ENCODE measurements around the gene WEE1. TPM values are rescaled to one million over a fixed set of nuclear protein-coding genes. Genes with fewer than 3 reads are reported as not detected.

Gene WEE1
- total and polyA plus RNA-seq, 2 experiments from 2014 or later: 50.7 to 149 TPM

DNA sequence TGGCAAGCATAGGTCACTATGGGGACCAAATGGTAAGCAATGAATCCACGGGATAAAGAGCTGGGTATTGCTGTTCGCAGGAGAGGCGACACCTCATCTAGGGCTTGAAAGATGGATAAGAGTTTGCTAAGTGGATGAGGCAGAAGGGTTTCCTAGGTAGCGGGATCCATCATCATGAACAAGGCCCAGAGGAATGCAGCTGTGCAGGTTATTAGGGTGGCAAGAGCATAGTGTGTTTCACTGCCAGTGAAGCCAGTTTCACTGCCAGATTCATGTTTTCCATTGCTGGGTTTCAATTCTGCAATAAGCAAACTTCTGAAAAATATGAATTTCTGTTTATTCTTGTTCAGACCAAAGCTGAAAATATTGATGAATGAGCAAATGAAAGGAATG lies 27.2 kb downstream of the WEE1 start:
- Mint-ChIP-seq H3K4me1 (peaks cover 24% of the 10 kb centered on the region), H3K4me3 (peak overlapping the region; percentile 12; the same call in 1 of the 3 replicates), H3K27me3 (ENCODE audit: insufficient read depth, low read depth, poor library complexity) (peaks cover 9% of the 10 kb centered on the region), H3K9me3 (no peaks in the 10 kb centered on the region; the same call in 2 of the 3 replicates), H3K27ac (no peak overlapping the region), H3K36me3 (ENCODE audit: low read depth) (no peaks in the 10 kb centered on the region; the same call in 2 of the 3 replicates)
- ATAC-seq (no peak), DNase-seq (ENCODE audit: low spot score) (no peak)
- Histone ChIP-seq H3K27me3 (ENCODE audit: insufficient read depth) (no peaks in the 10 kb centered on the region), H3F3A (replicated peaks; ENCODE audit: low read depth) (peaks cover 9% of the 10 kb centered on the region; the same call in 1 of the 2 replicates), H3K4me3 (no peak overlapping the region), H3K9me2 (ENCODE audit: insufficient read depth) (no peaks in the 10 kb centered on the region), H3K4me1 (ENCODE audit: insufficient read depth) (peaks cover 13% of the 10 kb centered on the region), H3K36me3 (ENCODE audit: insufficient read depth) (no peaks in the 10 kb centered on the region), H4K20me1 (replicated peaks; ENCODE audit: insufficient read depth) (no peaks in the 10 kb centered on the region), H3K27ac (ENCODE audit: low read depth) (no peak overlapping the region), H3K4me2 (0 out of 2 replicates have a peak overlapping the region, but pooled peaks have one; percentile 33), H2AFZ (no peak overlapping the region), H3K79me2 (replicated peaks; ENCODE audit: insufficient read depth) (no peaks in the 10 kb centered on the region)
- no peak for TF ChIP-seq EZH2phosphoT487 (IDR thresholded peaks at IDR 0.05; ENCODE audit: unreplicated experiment)
- no peak for TF ChIP-seq ZNF331 (CRISPR knock-in tag; IDR thresholded peaks at IDR 0.05; ENCODE audit: low read depth)
- TF ChIP-seq EZH2 (IDR thresholded peaks at IDR 0.05; ENCODE audit: low read depth, unreplicated experiment): no peak
- TF ChIP-seq ETS1 (IDR thresholded peaks at IDR 0.05): no peak
- TF ChIP-seq ZNF462 (CRISPR knock-in tag; IDR thresholded peaks at IDR 0.05): no peak
- TF ChIP-seq, protein P1, sequence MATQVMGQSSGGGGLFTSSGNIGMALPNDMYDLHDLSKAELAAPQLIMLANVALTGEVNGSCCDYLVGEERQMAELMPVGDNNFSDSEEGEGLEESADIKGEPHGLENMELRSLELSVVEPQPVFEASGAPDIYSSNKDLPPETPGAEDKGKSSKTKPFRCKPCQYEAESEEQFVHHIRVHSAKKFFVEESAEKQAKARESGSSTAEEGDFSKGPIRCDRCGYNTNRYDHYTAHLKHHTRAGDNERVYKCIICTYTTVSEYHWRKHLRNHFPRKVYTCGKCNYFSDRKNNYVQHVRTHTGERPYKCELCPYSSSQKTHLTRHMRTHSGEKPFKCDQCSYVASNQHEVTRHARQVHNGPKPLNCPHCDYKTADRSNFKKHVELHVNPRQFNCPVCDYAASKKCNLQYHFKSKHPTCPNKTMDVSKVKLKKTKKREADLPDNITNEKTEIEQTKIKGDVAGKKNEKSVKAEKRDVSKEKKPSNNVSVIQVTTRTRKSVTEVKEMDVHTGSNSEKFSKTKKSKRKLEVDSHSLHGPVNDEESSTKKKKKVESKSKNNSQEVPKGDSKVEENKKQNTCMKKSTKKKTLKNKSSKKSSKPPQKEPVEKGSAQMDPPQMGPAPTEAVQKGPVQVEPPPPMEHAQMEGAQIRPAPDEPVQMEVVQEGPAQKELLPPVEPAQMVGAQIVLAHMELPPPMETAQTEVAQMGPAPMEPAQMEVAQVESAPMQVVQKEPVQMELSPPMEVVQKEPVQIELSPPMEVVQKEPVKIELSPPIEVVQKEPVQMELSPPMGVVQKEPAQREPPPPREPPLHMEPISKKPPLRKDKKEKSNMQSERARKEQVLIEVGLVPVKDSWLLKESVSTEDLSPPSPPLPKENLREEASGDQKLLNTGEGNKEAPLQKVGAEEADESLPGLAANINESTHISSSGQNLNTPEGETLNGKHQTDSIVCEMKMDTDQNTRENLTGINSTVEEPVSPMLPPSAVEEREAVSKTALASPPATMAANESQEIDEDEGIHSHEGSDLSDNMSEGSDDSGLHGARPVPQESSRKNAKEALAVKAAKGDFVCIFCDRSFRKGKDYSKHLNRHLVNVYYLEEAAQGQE (IDR thresholded peaks at IDR 0.05; ENCODE audit: unreplicated experiment): no peak
- TF ChIP-seq, protein P2, sequence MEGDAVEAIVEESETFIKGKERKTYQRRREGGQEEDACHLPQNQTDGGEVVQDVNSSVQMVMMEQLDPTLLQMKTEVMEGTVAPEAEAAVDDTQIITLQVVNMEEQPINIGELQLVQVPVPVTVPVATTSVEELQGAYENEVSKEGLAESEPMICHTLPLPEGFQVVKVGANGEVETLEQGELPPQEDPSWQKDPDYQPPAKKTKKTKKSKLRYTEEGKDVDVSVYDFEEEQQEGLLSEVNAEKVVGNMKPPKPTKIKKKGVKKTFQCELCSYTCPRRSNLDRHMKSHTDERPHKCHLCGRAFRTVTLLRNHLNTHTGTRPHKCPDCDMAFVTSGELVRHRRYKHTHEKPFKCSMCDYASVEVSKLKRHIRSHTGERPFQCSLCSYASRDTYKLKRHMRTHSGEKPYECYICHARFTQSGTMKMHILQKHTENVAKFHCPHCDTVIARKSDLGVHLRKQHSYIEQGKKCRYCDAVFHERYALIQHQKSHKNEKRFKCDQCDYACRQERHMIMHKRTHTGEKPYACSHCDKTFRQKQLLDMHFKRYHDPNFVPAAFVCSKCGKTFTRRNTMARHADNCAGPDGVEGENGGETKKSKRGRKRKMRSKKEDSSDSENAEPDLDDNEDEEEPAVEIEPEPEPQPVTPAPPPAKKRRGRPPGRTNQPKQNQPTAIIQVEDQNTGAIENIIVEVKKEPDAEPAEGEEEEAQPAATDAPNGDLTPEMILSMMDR (conservative IDR thresholded peaks at IDR 0.05; ENCODE audit: low read depth in 2 of 2): no peak
- no peak for TF ChIP-seq STAT1 (IDR thresholded peaks at IDR 0.05; ENCODE audit: unreplicated experiment)
- no peak for TF ChIP-seq ZNF114 (CRISPR knock-in tag; IDR thresholded peaks at IDR 0.05)
- TF ChIP-seq CREB1 (CRISPR knock-in tag; IDR thresholded peaks at IDR 0.05; ENCODE audit: low read depth): no peak
- TF ChIP-seq NANOG (IDR thresholded peaks at IDR 0.05; ENCODE audit: borderline replicate concordance): no peak
- no peak for TF ChIP-seq POLR2AphosphoS5 (IDR thresholded peaks at IDR 0.05; ENCODE audit: low read depth)
- TF ChIP-seq JUNB (IDR thresholded peaks at IDR 0.05; ENCODE audit: unreplicated experiment): no peak
